ENCODE data around the gene PDZRN3. TPM values are rescaled to one million over a fixed set of nuclear protein-coding genes. Genes with fewer than 3 reads are reported as not detected.

Gene PDZRN3
- total and polyA plus RNA-seq, 4 donors: 0.69 to 1.8 (median 0.92) TPM

DNA sequence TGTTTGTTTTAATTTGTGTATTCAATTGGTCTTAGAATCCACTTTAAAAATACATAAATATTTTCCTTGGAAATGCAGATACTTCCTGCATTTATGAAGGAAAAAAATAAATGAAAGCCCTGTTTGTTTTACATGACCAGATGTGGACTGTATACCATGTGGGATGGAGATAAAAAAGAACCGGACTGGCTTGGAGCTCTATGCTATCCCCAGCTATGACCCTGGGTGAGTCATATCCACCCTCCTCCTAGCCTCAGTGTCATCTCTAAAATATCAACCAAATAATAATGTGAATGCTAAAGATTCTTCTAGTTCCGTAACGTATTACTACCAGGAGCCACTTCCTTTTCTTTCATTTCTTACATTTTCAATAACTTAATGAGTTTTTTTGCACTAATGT is 44.5 kb upstream of the PDZRN3 start:
- 77% methylated on average over 3 of the region's 3 CpGs for WGBS
- Histone ChIP-seq H3K4me1 (ENCODE audit: control insufficient read depth in 4 of 4, insufficient read depth in 4 of 4, low read length in 3 of 4) (no peaks in the 10 kb centered on the region), H3K4me3 (ENCODE audit: low read depth in 1 of 3, low read length in 3 of 3) (no peak overlapping the region), H3K27me3 (ENCODE audit: control insufficient read depth in 4 of 4, insufficient read depth in 4 of 4, low read length in 3 of 4) (no peaks in the 10 kb centered on the region), H3K9me3 (ENCODE audit: control insufficient read depth in 4 of 4, low read length in 3 of 4) (no peaks in the 10 kb centered on the region), H3K36me3 (ENCODE audit: control insufficient read depth in 4 of 4, insufficient read depth in 3 of 4, low read depth in 1 of 4, low read length in 3 of 4) (no peaks in the 10 kb centered on the region), H3K27ac (ENCODE audit: low read depth in 1 of 2, low read length in 2 of 2) (no peak overlapping the region), H3K9ac (ENCODE audit: low read depth in 1 of 2, low read length in 2 of 2) (no peak overlapping the region)
- TF ChIP-seq EGR1 (IDR thresholded peaks at IDR 0.05; ENCODE audit: low read depth in 2 of 2): no peak
- TF ChIP-seq JUND (IDR thresholded peaks at IDR 0.05): no peak
- no peak for TF ChIP-seq NR2F2 (IDR thresholded peaks at IDR 0.05)
- no peak for TF ChIP-seq CTCF (IDR thresholded peaks at IDR 0.05; ENCODE audit: low read depth, low read length, missing input control)
- TF ChIP-seq HNF4A (conservative IDR thresholded peaks at IDR 0.05): no peak
- no peak for TF ChIP-seq HNF4G (IDR thresholded peaks at IDR 0.05)
- no peak for TF ChIP-seq SP1 (IDR thresholded peaks at IDR 0.05)
- TF ChIP-seq MAX (IDR thresholded peaks at IDR 0.05): no peak
- TF ChIP-seq, protein P1, sequence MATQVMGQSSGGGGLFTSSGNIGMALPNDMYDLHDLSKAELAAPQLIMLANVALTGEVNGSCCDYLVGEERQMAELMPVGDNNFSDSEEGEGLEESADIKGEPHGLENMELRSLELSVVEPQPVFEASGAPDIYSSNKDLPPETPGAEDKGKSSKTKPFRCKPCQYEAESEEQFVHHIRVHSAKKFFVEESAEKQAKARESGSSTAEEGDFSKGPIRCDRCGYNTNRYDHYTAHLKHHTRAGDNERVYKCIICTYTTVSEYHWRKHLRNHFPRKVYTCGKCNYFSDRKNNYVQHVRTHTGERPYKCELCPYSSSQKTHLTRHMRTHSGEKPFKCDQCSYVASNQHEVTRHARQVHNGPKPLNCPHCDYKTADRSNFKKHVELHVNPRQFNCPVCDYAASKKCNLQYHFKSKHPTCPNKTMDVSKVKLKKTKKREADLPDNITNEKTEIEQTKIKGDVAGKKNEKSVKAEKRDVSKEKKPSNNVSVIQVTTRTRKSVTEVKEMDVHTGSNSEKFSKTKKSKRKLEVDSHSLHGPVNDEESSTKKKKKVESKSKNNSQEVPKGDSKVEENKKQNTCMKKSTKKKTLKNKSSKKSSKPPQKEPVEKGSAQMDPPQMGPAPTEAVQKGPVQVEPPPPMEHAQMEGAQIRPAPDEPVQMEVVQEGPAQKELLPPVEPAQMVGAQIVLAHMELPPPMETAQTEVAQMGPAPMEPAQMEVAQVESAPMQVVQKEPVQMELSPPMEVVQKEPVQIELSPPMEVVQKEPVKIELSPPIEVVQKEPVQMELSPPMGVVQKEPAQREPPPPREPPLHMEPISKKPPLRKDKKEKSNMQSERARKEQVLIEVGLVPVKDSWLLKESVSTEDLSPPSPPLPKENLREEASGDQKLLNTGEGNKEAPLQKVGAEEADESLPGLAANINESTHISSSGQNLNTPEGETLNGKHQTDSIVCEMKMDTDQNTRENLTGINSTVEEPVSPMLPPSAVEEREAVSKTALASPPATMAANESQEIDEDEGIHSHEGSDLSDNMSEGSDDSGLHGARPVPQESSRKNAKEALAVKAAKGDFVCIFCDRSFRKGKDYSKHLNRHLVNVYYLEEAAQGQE (IDR thresholded peaks at IDR 0.05): no peak
- TF ChIP-seq FOXA2 (IDR thresholded peaks at IDR 0.05): no peak
- DNase-seq (ENCODE audit: low spot score): no peak

- Histone ChIP-seq H3K9ac (ENCODE audit: low read depth in 1 of 2, low read length in 2 of 2) (no peak overlapping the region), H3K36me3 (ENCODE audit: control insufficient read depth in 4 of 4, insufficient read depth in 3 of 4, low read depth in 1 of 4, low read length in 3 of 4) (no peaks in the 10 kb centered on the region), H3K4me3 (ENCODE audit: low read depth in 1 of 3, low read length in 3 of 3) (no peak overlapping the region), H3K4me1 (ENCODE audit: control insufficient read depth in 4 of 4, insufficient read depth in 4 of 4, low read length in 3 of 4) (no peaks in the 10 kb centered on the region), H3K27me3 (ENCODE audit: control insufficient read depth in 4 of 4, insufficient read depth in 4 of 4, low read length in 3 of 4) (no peaks in the 10 kb centered on the region), H3K27ac (ENCODE audit: low read depth in 1 of 2, low read length in 2 of 2) (no peak overlapping the region), H3K9me3 (ENCODE audit: control insufficient read depth in 4 of 4, low read length in 3 of 4) (no peaks in the 10 kb centered on the region)
- WGBS: 78% methylated on average over 1 of the region's 1 CpG
- TF ChIP-seq JUND (IDR thresholded peaks at IDR 0.05) (no peak), SP1 (IDR thresholded peaks at IDR 0.05) (no peak), FOXA1 (IDR thresholded peaks at IDR 0.05) (no peak)
- no peak for DNase-seq (ENCODE audit: low spot score)
Observed at GRCh38 chr3:73668391-73668790, 43.6 kb upstream of the PDZRN3 start.

DNA sequence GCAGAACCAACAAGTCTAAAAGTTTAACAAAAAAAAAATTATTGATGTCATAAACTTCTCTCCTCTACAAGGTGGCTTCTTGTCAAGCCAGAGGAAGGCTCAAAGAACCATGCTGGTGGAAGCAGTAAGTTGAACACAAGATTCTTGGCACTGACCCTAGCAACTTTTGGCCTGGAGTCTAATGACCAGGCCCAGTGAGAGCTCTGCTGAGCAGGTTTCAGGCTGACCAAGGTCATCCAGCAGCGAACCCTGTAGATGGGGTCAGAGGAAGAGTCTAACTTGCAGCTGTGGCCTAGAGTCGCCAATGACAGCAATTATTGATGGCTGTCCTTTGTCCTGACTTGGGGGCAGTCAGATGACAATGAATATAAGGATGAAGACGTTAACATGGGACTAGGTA is 43.1 kb upstream of the PDZRN3 start:
- H3K36me3 ChIP-seq (ENCODE audit: control insufficient read depth in 4 of 4, insufficient read depth in 3 of 4, low read depth in 1 of 4, low read length in 3 of 4): no peaks in the 10 kb centered on the region

More for the DNA sequence above, 43.1 kb upstream of the PDZRN3 start:
- no peak for DNase-seq (ENCODE audit: low spot score)
- no peak overlapping the region for H3K27ac ChIP-seq (ENCODE audit: low read depth in 1 of 2, low read length in 2 of 2)
- TF ChIP-seq, protein P2, sequence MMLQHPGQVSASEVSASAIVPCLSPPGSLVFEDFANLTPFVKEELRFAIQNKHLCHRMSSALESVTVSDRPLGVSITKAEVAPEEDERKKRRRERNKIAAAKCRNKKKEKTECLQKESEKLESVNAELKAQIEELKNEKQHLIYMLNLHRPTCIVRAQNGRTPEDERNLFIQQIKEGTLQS (IDR thresholded peaks at IDR 0.05): no peak
- TF ChIP-seq YY1 (IDR thresholded peaks at IDR 0.05) (no peak), HNF4G (IDR thresholded peaks at IDR 0.05) (no peak), NR2F2 (IDR thresholded peaks at IDR 0.05) (peak; percentile 11), GABPA (IDR thresholded peaks at IDR 0.05 in 1 of 2, conservative IDR thresholded peaks at IDR 0.05 in 1 of 2) (no peak)
- WGBS: 50% methylated on average over 3 of the region's 3 CpGs
- no peaks in the 10 kb centered on the region for H3K27me3 ChIP-seq (ENCODE audit: control insufficient read depth in 4 of 4, insufficient read depth in 4 of 4, low read length in 3 of 4)
- H3K9ac ChIP-seq (ENCODE audit: low read depth in 1 of 2, low read length in 2 of 2): no peak overlapping the region
- H3K9me3 ChIP-seq (ENCODE audit: control insufficient read depth in 4 of 4, low read length in 3 of 4): no peaks in the 10 kb centered on the region
- no peaks in the 10 kb centered on the region for H3K4me1 ChIP-seq (ENCODE audit: control insufficient read depth in 4 of 4, insufficient read depth in 4 of 4, low read length in 3 of 4)
- no peak overlapping the region for H3K4me3 ChIP-seq (ENCODE audit: low read depth in 1 of 3, low read length in 3 of 3)
